GM12801 (cell line): Measurements from ENCODE around the gene LGI2.

ENCODE experiments used
- CTCF ChIP-seq: IDR thresholded peaks from one replicate; pipeline ENCODE4 v1.5.1; 2011; ENCODE audit warnings: control low read depth; ENCODE audit not compliant: insufficient read length; ENCODE audit errors: extremely low read depth

LGI2 gene

GRCh38 chr4:24970191-24970590 is 60.6 kb downstream of the LGI2 start:
- TF ChIP-seq CTCF: no peak

GRCh38 chr4:24969486-24969885 is 61.3 kb downstream of the LGI2 start:
- TF ChIP-seq CTCF: no peak

DNA sequence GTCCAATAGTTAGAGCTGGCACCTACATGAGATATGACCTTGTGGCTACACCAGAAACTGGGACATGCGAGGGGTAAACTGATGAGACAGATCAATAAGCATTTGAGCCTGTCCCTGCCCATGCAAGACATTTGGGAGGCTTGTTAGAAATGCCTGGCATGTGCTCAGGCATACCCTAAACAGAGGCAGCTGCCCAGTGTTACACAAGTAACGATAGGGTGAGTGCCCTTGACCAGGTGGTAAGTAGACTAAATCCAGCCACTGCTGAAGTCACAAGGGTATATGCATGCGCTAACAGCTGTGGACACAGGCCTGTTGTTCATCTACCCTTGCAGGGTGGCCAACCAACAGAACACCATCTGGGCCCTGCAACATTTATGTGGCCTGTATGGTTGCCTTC is 61.8 kb downstream of the LGI2 start:
- no peak for TF ChIP-seq CTCF

- TF ChIP-seq CTCF: no peak
Measured at GRCh38 chr4:24968278-24968677, 62.5 kb downstream of the LGI2 start.

DNA sequence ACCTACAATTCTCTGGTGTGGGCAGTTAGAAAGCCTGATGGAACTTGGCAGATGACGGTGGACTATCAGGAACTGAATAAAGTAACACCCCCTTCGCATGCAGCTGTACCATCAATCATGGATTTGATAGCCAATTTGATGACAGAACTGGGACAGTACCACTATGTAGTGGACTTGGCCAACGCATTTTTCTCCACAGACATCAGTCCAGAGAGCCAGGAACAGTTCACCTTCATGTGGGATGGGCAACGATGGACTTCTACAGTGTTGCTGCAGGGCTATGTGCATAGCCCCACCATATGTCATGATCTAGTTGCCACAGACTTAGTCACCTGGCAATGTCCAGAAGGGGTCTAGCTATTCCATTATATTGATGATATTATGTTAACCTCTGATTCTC is 63.4 kb downstream of the LGI2 start:
- TF ChIP-seq CTCF: no peak

GRCh38 chr4:24966076-24966475 is 64.7 kb downstream of the LGI2 start:
- TF ChIP-seq CTCF: no peak

DNA sequence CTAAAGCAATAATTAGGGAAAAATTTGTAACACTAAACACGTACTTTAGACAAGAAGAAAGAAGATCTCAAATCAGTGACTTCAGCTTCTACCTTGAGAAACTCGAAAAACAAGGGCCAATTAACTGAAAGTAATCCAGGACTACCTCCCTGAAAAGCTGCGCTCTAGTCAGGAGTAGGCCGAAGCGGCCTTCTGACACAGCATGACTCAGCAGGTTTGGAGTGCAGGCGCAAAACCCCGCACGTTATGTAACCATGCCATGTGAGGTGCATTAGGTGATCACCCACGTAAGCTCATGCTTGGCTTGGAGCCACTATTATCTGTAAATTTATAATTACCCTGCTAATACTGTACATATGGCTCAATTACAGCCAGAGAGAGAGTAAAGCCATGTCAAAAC is 65.1 kb downstream of the LGI2 start:
- TF ChIP-seq CTCF: no peak

- TF ChIP-seq CTCF: no peak
Measured at GRCh38 chr4:24963277-24963676, 67.5 kb downstream of the LGI2 start.
